ENCODE results near the gene ECI2. TPM values are rescaled to one million over a fixed set of nuclear protein-coding genes. Genes with fewer than 3 reads are reported as not detected.

The ECI2 gene, protein sequence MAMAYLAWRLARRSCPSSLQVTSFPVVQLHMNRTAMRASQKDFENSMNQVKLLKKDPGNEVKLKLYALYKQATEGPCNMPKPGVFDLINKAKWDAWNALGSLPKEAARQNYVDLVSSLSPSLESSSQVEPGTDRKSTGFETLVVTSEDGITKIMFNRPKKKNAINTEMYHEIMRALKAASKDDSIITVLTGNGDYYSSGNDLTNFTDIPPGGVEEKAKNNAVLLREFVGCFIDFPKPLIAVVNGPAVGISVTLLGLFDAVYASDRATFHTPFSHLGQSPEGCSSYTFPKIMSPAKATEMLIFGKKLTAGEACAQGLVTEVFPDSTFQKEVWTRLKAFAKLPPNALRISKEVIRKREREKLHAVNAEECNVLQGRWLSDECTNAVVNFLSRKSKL
- total RNA-seq: 10 to 100 TPM; 23.9 to 87.9 (median 50.7) TPM

DNA sequence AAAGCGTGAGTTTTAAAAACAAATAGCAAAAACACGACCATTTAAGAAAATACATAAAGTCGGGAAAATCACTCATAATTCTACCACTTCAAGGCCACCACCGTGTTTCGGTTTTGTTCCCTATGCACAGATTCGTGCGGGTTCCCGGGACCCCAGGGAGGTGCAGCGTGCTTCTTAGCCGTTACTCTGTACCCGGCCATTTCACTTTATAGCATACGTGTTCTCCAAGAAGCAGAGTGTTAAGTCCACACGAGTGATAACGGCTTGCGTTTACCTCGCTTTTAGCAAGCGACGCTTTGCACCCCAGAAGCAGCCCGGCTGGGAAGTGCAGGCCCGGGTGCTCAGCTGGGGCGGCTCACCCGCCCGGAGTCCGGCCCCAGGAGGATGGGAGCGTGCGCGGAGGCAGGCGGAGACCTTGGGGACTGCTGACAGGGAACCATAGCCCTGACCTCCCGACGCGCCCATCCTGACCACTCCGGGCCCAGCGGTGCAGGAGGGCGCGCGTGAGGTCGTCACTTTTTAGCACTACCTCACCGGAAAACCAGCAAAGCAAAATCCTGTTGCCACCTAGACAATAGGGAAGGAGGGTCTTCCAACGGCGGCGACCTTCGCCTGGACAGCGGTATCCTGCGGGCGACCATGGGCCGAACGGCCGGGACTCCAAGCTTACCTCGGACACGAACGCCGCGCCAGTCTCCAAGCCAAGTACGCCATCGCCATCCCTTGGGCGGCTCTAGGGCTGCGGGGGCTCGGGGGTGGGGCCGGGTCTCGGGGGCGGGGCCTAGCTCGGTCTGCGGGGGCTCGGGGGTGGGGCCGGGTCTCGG lies at the start of gene ECI2:
ECI2 (minus strand) TSS at position 735 of the 824 bp plus-strand sequence; CDS start at position 720, 15 bp downstream.
- peak; percentile 16 to 58 for TF ChIP-seq POLR2A (IDR thresholded peaks at IDR 0.05)
- TF ChIP-seq, protein P1, sequence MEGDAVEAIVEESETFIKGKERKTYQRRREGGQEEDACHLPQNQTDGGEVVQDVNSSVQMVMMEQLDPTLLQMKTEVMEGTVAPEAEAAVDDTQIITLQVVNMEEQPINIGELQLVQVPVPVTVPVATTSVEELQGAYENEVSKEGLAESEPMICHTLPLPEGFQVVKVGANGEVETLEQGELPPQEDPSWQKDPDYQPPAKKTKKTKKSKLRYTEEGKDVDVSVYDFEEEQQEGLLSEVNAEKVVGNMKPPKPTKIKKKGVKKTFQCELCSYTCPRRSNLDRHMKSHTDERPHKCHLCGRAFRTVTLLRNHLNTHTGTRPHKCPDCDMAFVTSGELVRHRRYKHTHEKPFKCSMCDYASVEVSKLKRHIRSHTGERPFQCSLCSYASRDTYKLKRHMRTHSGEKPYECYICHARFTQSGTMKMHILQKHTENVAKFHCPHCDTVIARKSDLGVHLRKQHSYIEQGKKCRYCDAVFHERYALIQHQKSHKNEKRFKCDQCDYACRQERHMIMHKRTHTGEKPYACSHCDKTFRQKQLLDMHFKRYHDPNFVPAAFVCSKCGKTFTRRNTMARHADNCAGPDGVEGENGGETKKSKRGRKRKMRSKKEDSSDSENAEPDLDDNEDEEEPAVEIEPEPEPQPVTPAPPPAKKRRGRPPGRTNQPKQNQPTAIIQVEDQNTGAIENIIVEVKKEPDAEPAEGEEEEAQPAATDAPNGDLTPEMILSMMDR (IDR thresholded peaks at IDR 0.05): no peak
- no peaks in the 10 kb centered on the region for H3K27me3 ChIP-seq
- H3K4me1 ChIP-seq: peaks cover 0 to 17% (median 6%) of the 10 kb centered on the region in 4 donors
- H3K4me3 ChIP-seq: peak within 1 kb of the TSS; percentile 73 to 88 (median 77)
- H3K9me3 ChIP-seq: no peaks in the 10 kb centered on the region
- peak in 2 of 3 donors; percentile 37 to 84 for DNase-seq
- H3K27ac ChIP-seq: peak within 1 kb of the TSS; percentile 86 to 94 (median 90)
- H3K36me3 ChIP-seq: peaks cover 0 to 24% (median 0%) of the 10 kb centered on the region in 3 donors

DNA sequence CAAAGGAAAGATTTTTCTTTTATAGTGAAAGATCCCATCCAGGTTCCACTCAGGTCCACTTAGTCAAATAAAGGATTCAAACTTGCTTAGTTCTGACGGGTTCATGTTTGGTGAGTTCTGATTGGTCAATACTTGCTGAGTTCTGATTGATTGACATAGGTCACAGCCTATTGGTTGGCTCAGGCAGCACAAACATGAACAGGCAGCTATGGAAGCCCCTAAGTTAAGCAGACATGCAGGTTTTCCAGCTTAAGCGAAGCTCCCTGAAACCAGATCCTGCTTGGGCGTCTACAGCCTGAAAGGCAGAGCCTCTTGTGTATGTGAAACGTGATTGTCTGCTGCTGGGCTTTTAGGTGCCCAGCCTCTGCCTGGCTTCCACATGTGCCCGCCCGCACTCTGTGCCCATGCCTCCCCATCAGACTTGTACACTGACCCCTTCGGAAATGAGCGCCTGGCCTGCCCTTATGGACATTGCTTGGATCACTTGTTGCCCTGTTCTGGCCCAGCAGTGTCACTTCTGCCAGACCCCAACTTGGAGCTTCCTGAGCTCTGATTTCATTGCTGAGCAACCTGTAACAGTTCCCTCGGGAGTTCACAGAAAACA lies 45.4 kb upstream of the ECI2 start:
- Histone ChIP-seq H3K27me3 (no peaks in the 10 kb centered on the region), H3K4me1 (no peaks in the 10 kb centered on the region), H3K4me3 (no peak overlapping the region), H3K36me3 (no peaks in the 10 kb centered on the region), H3K9me3 (no peaks in the 10 kb centered on the region), H3K27ac (no peak overlapping the region)
- no peak for TF ChIP-seq POLR2A (IDR thresholded peaks at IDR 0.05)
- TF ChIP-seq, protein P1 (IDR thresholded peaks at IDR 0.05): no peak
- no peak for DNase-seq

DNA sequence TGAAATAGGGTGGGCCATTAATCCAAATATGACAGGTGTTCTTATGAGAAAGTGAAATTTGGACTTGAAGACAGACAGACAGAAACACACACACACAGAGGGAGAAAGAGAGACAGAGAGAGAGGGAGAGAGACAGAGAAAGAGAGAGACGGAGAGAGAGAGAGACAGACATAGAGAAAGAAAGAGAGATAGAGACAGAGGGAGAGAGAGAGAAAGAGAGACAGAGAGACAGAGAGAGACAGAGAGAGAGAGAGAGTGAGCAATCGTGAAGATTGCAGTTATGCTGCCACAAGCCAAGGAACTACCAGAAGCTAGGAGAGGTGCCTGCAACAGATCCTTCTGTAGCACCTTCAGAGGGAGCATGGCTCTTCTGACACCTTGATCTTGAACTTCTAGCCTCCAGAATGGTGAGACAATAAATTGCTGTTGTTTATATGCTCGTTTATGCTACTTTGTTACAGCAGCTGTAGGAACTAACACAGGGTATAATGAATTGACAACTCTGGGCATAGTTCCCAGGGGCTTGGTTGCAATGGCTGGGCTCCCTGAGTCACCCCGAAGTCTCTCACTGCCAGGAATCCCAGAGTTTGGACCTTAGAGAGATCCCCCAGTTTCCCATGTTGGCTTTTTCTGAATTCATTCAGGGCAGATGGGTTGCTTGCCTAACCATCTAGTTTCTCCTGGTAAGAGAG lies 44.7 kb upstream of the ECI2 start:
- TF ChIP-seq, protein P1 (IDR thresholded peaks at IDR 0.05): no peak
- TF ChIP-seq POLR2A (IDR thresholded peaks at IDR 0.05): no peak
- Histone ChIP-seq H3K4me1 (no peaks in the 10 kb centered on the region), H3K36me3 (no peaks in the 10 kb centered on the region), H3K27ac (no peak overlapping the region), H3K4me3 (no peak overlapping the region), H3K9me3 (no peaks in the 10 kb centered on the region), H3K27me3 (no peaks in the 10 kb centered on the region)
- no peak for DNase-seq

DNA sequence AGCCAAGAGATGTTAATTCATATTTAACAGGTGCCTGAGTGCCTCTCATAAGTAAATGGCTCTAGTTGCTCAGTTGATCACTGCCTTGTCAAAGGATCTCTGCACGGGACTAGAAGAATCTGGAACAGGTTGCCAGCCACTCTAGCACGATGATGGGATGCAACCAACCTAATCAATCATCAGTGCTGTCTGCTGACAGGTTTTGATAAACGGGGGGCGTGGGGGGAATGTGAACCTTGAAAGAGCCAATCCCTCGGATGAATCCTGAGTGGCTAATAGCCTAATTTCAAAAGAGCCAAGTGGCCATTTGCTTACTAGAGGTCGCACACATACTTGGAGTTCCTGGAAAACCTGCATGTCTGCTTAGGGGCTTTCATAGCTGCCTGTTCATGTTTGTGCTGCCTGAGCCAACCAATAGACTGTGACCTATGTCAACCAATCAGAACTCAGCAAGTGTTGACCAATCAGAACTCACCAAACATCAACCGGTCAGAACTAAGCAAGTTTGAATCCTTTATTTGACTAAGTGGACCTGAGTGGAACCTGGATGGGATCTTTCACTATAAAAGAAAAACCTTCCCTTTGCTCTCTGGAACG lies 43.5 kb upstream of the ECI2 start:
- no peak for TF ChIP-seq POLR2A (IDR thresholded peaks at IDR 0.05)
- TF ChIP-seq, protein P1 (IDR thresholded peaks at IDR 0.05): no peak
- Histone ChIP-seq H3K27ac (no peak overlapping the region), H3K9me3 (no peaks in the 10 kb centered on the region), H3K36me3 (no peaks in the 10 kb centered on the region), H3K4me1 (no peaks in the 10 kb centered on the region), H3K27me3 (no peaks in the 10 kb centered on the region), H3K4me3 (no peak overlapping the region)
- no peak for DNase-seq

DNA sequence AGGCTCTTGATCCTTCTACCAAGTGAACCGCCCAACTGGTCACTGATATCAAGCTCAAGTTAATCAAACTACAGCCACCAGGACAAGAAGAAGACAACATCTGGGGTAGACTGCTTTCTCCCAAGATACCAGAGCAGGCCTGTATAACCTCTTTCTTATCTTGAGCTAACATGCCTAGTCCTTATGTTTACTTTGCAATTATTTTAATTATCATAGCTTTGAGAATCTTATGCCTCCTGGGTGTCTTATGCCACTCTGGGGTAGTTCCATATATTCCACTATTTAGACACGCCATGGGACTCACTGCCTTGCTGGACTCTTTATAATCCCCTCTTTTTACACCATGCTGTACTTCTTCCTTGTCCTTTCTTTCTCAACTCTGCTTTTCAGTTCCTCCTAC lies 41.5 kb upstream of the ECI2 start:
- Histone ChIP-seq H3K27me3 (no peaks in the 10 kb centered on the region), H3K9me3 (no peaks in the 10 kb centered on the region), H3K36me3 (no peaks in the 10 kb centered on the region), H3K27ac (no peak overlapping the region), H3K4me3 (no peak overlapping the region), H3K4me1 (no peaks in the 10 kb centered on the region)
- DNase-seq: no peak
- no peak for TF ChIP-seq POLR2A (IDR thresholded peaks at IDR 0.05)
- TF ChIP-seq, protein P1 (IDR thresholded peaks at IDR 0.05): no peak

All from Peyer's patch (tissue), 4 donors.